ENCODE results near the gene SMYD5.

The SMYD5 gene

DNA sequence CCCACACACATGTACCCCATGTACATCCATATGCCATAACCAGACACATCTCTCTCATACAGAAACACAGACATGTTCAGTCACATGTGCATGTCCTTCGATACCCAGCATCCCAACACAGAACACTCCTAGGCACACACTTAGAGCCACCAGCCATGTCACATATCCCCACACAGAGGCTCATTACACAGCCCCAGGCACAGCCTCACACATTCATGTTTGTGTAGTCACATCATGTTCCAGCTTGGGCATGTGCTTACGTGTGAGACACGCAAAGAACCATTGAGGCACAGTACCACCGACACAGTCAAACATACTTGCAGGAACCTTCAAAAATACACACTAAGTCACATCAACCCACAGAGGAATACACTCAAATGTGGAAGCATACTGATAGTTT lies 53.0 kb downstream of the SMYD5 start:
- TF ChIP-seq, protein P1, sequence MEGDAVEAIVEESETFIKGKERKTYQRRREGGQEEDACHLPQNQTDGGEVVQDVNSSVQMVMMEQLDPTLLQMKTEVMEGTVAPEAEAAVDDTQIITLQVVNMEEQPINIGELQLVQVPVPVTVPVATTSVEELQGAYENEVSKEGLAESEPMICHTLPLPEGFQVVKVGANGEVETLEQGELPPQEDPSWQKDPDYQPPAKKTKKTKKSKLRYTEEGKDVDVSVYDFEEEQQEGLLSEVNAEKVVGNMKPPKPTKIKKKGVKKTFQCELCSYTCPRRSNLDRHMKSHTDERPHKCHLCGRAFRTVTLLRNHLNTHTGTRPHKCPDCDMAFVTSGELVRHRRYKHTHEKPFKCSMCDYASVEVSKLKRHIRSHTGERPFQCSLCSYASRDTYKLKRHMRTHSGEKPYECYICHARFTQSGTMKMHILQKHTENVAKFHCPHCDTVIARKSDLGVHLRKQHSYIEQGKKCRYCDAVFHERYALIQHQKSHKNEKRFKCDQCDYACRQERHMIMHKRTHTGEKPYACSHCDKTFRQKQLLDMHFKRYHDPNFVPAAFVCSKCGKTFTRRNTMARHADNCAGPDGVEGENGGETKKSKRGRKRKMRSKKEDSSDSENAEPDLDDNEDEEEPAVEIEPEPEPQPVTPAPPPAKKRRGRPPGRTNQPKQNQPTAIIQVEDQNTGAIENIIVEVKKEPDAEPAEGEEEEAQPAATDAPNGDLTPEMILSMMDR (IDR thresholded peaks at IDR 0.05; ENCODE audit: low read depth, low read length): no peak

DNA sequence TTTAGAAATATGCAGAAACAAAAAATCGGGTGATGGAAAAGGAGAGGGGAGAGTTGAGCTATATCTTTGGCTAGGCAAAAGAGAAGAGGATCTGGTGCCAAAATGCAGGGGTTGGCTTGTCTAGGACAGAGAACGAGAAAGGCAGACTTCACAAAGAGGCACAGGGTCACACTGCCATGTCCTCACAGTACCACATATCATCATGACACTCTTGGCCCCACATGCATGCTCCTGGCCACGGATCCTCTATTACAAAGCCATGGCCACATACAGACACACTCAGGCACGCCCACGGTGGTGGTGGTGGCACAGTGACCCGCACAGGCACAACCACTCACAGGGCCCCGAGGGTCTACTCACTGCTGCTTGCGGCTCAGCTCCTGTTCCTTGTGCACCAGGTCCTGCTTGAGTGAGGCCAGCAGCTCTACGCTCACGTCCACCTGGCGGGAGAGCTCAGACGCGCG lies 54.4 kb downstream of the SMYD5 start:
- no peak for DNase-seq (ENCODE audit: extremely low read depth, low read depth)
- TF ChIP-seq, protein P1 (IDR thresholded peaks at IDR 0.05; ENCODE audit: low read depth, low read length): no peak

More for the DNA sequence above, 53.0 kb downstream of the SMYD5 start:
- DNase-seq (ENCODE audit: extremely low read depth, low read depth): no peak

DNA sequence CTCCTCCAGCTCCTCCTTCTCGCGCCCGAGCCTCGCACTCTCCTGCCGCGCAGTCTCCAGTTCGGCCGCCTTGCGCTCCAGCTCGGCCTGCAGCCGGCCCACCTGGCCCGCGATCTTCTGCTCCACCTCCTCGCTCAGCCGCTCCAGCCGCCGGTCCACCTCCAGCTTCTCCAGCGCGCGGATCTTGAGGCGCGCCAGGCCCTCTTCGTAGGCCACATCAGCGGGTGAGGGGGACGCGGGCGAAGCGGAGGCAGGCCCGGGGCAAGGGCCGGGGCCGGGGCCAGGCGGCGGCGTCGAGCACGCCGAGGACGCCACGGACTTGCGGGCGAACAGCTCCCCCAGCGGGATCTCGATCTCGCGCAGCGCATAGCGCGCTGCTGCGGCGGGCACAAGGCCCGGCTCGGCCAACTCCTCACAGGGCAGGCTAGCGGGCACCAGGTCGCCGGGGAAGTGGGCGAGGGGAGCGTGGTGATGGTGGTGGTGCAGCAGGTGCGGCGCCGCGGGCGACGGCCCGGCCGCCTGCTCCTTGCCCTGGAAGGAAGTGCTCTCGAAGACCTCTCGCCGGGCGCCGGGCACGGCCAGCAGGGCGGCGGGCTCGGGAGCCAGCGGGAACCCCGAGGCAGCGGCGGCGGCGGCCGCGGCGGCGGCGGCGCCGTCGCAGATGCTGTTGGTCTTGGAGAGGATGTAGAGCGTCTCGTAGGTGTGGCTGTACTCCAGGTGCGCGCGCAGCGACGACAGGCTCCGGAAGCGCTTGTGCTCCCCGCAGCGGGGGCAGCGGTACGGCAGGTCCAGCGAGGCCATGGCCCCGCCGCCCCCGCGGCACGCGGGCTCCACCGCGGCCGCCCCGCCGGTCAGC lies 55.0 kb downstream of the SMYD5 start:
- DNase-seq (ENCODE audit: extremely low read depth, low read depth): no peak
- TF ChIP-seq, protein P1 (IDR thresholded peaks at IDR 0.05; ENCODE audit: low read depth, low read length): no peak

DNA sequence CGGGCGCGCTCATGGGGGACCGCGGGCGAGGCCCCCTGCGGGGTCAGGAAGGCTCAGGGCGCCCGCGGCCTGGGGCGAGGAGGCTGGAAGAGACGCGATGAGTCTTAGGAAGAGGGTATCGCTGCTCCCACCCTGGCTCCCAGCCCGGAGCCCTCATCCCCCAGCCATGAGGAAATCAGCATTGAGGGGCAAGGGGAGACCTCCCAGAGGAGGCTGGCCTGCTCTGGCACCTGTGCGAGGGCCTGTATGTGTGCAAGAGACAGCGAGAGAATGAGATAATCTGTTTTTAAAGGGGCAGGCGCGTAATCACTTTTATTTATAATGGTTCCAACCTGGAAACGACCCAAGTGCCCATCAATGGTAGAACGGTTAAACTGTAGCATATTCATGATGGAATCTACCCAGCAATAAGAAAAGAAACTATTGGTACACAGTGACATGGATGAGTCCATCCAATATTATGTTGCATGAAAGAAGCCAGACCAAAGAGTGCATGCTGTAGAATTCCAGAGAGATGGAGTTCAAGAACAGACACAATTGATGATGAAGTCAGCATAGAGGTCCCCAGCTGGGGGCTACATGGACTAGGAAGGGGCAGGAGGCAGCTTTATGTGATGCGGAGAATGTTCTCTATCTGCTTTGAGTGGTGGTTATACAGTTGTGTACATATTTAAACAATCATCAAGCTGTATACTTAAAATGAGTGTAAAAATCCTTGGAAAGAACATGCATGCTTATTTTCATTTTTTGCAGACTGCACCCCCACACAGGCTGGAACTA lies 55.8 kb downstream of the SMYD5 start:
- no peak for DNase-seq (ENCODE audit: extremely low read depth, low read depth)
- TF ChIP-seq, protein P1 (IDR thresholded peaks at IDR 0.05; ENCODE audit: low read depth, low read length): no peak

DNA sequence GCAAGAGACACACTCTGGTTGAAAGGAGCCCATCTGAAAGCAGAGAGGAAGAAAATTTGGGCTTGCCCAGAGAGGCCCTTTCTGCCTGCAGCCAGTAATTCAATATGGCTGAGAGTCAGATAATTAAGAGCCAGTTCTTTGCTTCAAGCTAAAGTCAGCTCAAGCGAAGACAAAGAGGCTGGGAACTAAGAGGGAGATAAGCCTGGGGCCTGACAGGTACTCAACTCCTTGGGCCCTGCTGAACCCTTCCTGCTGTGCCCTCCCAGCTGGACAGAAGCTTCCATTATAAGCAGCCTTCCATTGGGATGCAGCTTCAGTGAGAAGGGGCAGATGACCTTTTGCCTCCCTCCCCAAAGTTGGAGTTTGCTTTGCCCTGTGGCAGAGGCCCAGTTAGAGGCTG lies 58.2 kb downstream of the SMYD5 start:
- TF ChIP-seq, protein P1 (IDR thresholded peaks at IDR 0.05; ENCODE audit: low read depth, low read length): no peak
- DNase-seq (ENCODE audit: extremely low read depth, low read depth): no peak
